Activated CD8-positive, alpha-beta memory T cell treated with anti-CD3 and anti-CD28 coated beads, Interleukin-2, amount 50 U/mL, for 48 hours (primary cell): Measurements from ENCODE around the gene GCA.

Experiments used
- DNase-seq: peaks from one replicate; pipeline ENCODE4 v3.0.0-alpha.2; 2020

The GCA gene

GRCh38 chr2:162328424-162329157 lies 15.3 kb upstream of the GCA start:
- DNase-seq = no peak

- DNase-seq = no peak
Observed at GRCh38 chr2:162330881-162331280, 13.1 kb upstream of the GCA start.

GRCh38 chr2:162333968-162334367 lies 10.0 kb upstream of the GCA start:
- DNase-seq = no peak

- DNase-seq = no peak
Observed at GRCh38 chr2:162337868-162338267, 6.1 kb upstream of the GCA start.

- no peak for DNase-seq
Observed at GRCh38 chr2:162340822-162341221, 3.1 kb upstream of the GCA start.

GRCh38 chr2:162342321-162342720 lies 1.6 kb upstream of the GCA start:
- DNase-seq = no peak

GRCh38 chr2:162342841-162343240 lies 1.1 kb upstream of the GCA start:
- DNase-seq = no peak

GRCh38 chr2:162343492-162343823 lies 474 bp upstream of the GCA start:
- no peak for DNase-seq

GRCh38 chr2:162344617-162344950 lies 652 bp downstream of the GCA start:
- DNase-seq = no peak

- no peak for DNase-seq
Observed at GRCh38 chr2:162365392-162365791, 21.5 kb downstream of the GCA start.

GRCh38 chr2:162368494-162368893 lies 24.6 kb downstream of the GCA start:
- no peak for DNase-seq

- no peak for DNase-seq
Observed at GRCh38 chr2:162369551-162369950, 25.6 kb downstream of the GCA start.

GRCh38 chr2:162370931-162371330 lies 27.0 kb downstream of the GCA start:
- no peak for DNase-seq

- no peak for DNase-seq
Observed at GRCh38 chr2:162372818-162373217, 28.9 kb downstream of the GCA start.

GRCh38 chr2:162379719-162380580 lies 36.0 kb downstream of the GCA start:
- no peak for DNase-seq

GRCh38 chr2:162381851-162382250 lies 37.9 kb downstream of the GCA start:
- DNase-seq = no peak

GRCh38 chr2:162382278-162382677 lies 38.3 kb downstream of the GCA start:
- DNase-seq = no peak

- DNase-seq = no peak
Observed at GRCh38 chr2:162385536-162385935, 41.6 kb downstream of the GCA start.

GRCh38 chr2:162390801-162391200 lies 46.9 kb downstream of the GCA start:
- no peak for DNase-seq

- no peak for DNase-seq
Observed at GRCh38 chr2:162400336-162400735, 56.4 kb downstream of the GCA start.

- DNase-seq = no peak
Observed at GRCh38 chr2:162401871-162402270, 57.9 kb downstream of the GCA start.

GRCh38 chr2:162403884-162404283 lies 60.0 kb downstream of the GCA start:
- no peak for DNase-seq
